Measurements from ENCODE around the gene SDHAF2.
"Not testable (repeated sequence)": the region's sequence is repeated elsewhere in the genome, so short reads cannot be mapped to it uniquely, and the experiment has no call there.

Gene SDHAF2

GRCh38 chr11:61479360-61480058, 49.6 kb downstream of the SDHAF2 start:
- not testable (repeated sequence) for H2AK5ac ChIP-seq (ENCODE audit: low read length); H3K9ac ChIP-seq (ENCODE audit: low read length); H3K23ac ChIP-seq (ENCODE audit: low read length); H3K36me3 ChIP-seq (ENCODE audit: control insufficient read depth, insufficient read depth, low read length); H2BK5ac ChIP-seq (ENCODE audit: low read length); H3K27me3 ChIP-seq (ENCODE audit: insufficient read depth, low read length, poor library complexity); H3K27ac ChIP-seq (ENCODE audit: low read depth, low read length); H3K4me1 ChIP-seq (ENCODE audit: control insufficient read depth, low read depth, low read length); H3K56ac ChIP-seq (ENCODE audit: low read length); H3K4ac ChIP-seq (ENCODE audit: low read depth, low read length); H3K4me2 ChIP-seq (ENCODE audit: low read length); H4K8ac ChIP-seq (ENCODE audit: low read depth, low read length); DNase-seq; H3K79me2 ChIP-seq (ENCODE audit: control insufficient read depth, insufficient read depth, low read length); H2BK120ac ChIP-seq (ENCODE audit: low read depth, low read length); H3K4me3 ChIP-seq (ENCODE audit: low read length); H4K5ac ChIP-seq (ENCODE audit: low read length); H3K18ac ChIP-seq (ENCODE audit: low read length); H3K79me1 ChIP-seq (ENCODE audit: low read length); H2BK15ac ChIP-seq (replicated peaks; ENCODE audit: low read depth)
- no CpG with 5 or more reads among the region's 11 CpGs for WGBS (ENCODE audit: extremely low coverage, insufficient coverage, low lambda C conversion rate)

- Histone ChIP-seq H2BK5ac (ENCODE audit: low read length) (no peak overlapping the region), H3K4me2 (ENCODE audit: low read length) (no peak overlapping the region), H3K4me1 (ENCODE audit: control insufficient read depth, low read depth, low read length) (no peaks in the 10 kb centered on the region), H3K18ac (ENCODE audit: low read length) (no peak overlapping the region), H2BK15ac (replicated peaks; ENCODE audit: low read depth) (no peak overlapping the region), H3K27me3 (ENCODE audit: insufficient read depth, low read length, poor library complexity) (no peaks in the 10 kb centered on the region), H3K23ac (ENCODE audit: low read length) (no peak overlapping the region), H3K4ac (ENCODE audit: low read depth, low read length) (no peak overlapping the region), H2BK120ac (ENCODE audit: low read depth, low read length) (no peak overlapping the region), H3K79me2 (ENCODE audit: control insufficient read depth, insufficient read depth, low read length) (no peaks in the 10 kb centered on the region), H3K27ac (ENCODE audit: low read depth, low read length) (no peak overlapping the region), H4K5ac (ENCODE audit: low read length) (no peak overlapping the region), H3K79me1 (ENCODE audit: low read length) (no peaks in the 10 kb centered on the region), H3K4me3 (ENCODE audit: low read length) (no peak overlapping the region), H3K56ac (ENCODE audit: low read length) (no peak overlapping the region), H4K8ac (ENCODE audit: low read depth, low read length) (no peak overlapping the region), H3K36me3 (ENCODE audit: control insufficient read depth, insufficient read depth, low read length) (no peaks in the 10 kb centered on the region), H3K9ac (ENCODE audit: low read length) (no peak overlapping the region), H2AK5ac (ENCODE audit: low read length) (no peak overlapping the region)
- no CpG with 5 or more reads among the region's 15 CpGs for WGBS (ENCODE audit: extremely low coverage, insufficient coverage, low lambda C conversion rate)
- DNase-seq = no peak
Observed at GRCh38 chr11:61480261-61480993, 50.5 kb downstream of the SDHAF2 start.

GRCh38 chr11:61480994-61481335, 51.0 kb downstream of the SDHAF2 start:
- H3K27me3 ChIP-seq (ENCODE audit: insufficient read depth, low read length, poor library complexity) = no peaks in the 10 kb centered on the region
- H3K36me3 ChIP-seq (ENCODE audit: control insufficient read depth, insufficient read depth, low read length) = no peaks in the 10 kb centered on the region
- H4K5ac ChIP-seq (ENCODE audit: low read length) = no peak overlapping the region
- no peak overlapping the region for H2AK5ac ChIP-seq (ENCODE audit: low read length)
- H2BK120ac ChIP-seq (ENCODE audit: low read depth, low read length) = no peak overlapping the region
- no peak overlapping the region for H3K18ac ChIP-seq (ENCODE audit: low read length)
- no peaks in the 10 kb centered on the region for H3K4me1 ChIP-seq (ENCODE audit: control insufficient read depth, low read depth, low read length)
- H3K4me2 ChIP-seq (ENCODE audit: low read length) = no peak overlapping the region
- H3K23ac ChIP-seq (ENCODE audit: low read length) = no peak overlapping the region
- no peak overlapping the region for H3K4ac ChIP-seq (ENCODE audit: low read depth, low read length)
- H3K9ac ChIP-seq (ENCODE audit: low read length) = no peak overlapping the region
- H3K4me3 ChIP-seq (ENCODE audit: low read length) = no peak overlapping the region
- no CpG with 5 or more reads among the region's 7 CpGs for WGBS (ENCODE audit: extremely low coverage, insufficient coverage, low lambda C conversion rate)
- no peak overlapping the region for H3K56ac ChIP-seq (ENCODE audit: low read length)
- no peak overlapping the region for H4K8ac ChIP-seq (ENCODE audit: low read depth, low read length)
- no peaks in the 10 kb centered on the region for H3K79me2 ChIP-seq (ENCODE audit: control insufficient read depth, insufficient read depth, low read length)
- DNase-seq = peak; percentile 97
- no peak overlapping the region for H2BK15ac ChIP-seq (replicated peaks; ENCODE audit: low read depth)
- H3K79me1 ChIP-seq (ENCODE audit: low read length) = no peaks in the 10 kb centered on the region
- H3K27ac ChIP-seq (ENCODE audit: low read depth, low read length) = no peak overlapping the region
- no peak overlapping the region for H2BK5ac ChIP-seq (ENCODE audit: low read length)

GRCh38 chr11:61481806-61482205, 51.9 kb downstream of the SDHAF2 start:
- Histone ChIP-seq H4K5ac (ENCODE audit: low read length) (no peak overlapping the region), H3K23ac (ENCODE audit: low read length) (no peak overlapping the region), H2BK120ac (ENCODE audit: low read depth, low read length) (no peak overlapping the region), H2AK5ac (ENCODE audit: low read length) (no peak overlapping the region), H4K8ac (ENCODE audit: low read depth, low read length) (no peak overlapping the region), H3K4ac (ENCODE audit: low read depth, low read length) (no peak overlapping the region), H3K79me1 (ENCODE audit: low read length) (no peaks in the 10 kb centered on the region), H3K9ac (ENCODE audit: low read length) (no peak overlapping the region), H3K4me3 (ENCODE audit: low read length) (no peak overlapping the region), H3K4me1 (ENCODE audit: control insufficient read depth, low read depth, low read length) (no peaks in the 10 kb centered on the region), H3K4me2 (ENCODE audit: low read length) (no peak overlapping the region), H2BK5ac (ENCODE audit: low read length) (no peak overlapping the region), H3K27ac (ENCODE audit: low read depth, low read length) (no peak overlapping the region), H3K36me3 (ENCODE audit: control insufficient read depth, insufficient read depth, low read length) (no peaks in the 10 kb centered on the region), H3K18ac (ENCODE audit: low read length) (no peak overlapping the region), H3K27me3 (ENCODE audit: insufficient read depth, low read length, poor library complexity) (no peaks in the 10 kb centered on the region), H3K79me2 (ENCODE audit: control insufficient read depth, insufficient read depth, low read length) (no peaks in the 10 kb centered on the region), H2BK15ac (replicated peaks; ENCODE audit: low read depth) (no peak overlapping the region), H3K56ac (ENCODE audit: low read length) (no peak overlapping the region)
- no CpG with 5 or more reads among the region's 10 CpGs for WGBS (ENCODE audit: extremely low coverage, insufficient coverage, low lambda C conversion rate)
- no peak for DNase-seq

GRCh38 chr11:61482513-61482912, 52.6 kb downstream of the SDHAF2 start:
- H2BK15ac ChIP-seq (replicated peaks; ENCODE audit: low read depth) = no peak overlapping the region
- H3K4ac ChIP-seq (ENCODE audit: low read depth, low read length) = no peak overlapping the region
- no CpG with 5 or more reads among the region's 7 CpGs for WGBS (ENCODE audit: extremely low coverage, insufficient coverage, low lambda C conversion rate)
- no peak overlapping the region for H3K23ac ChIP-seq (ENCODE audit: low read length)
- H2BK120ac ChIP-seq (ENCODE audit: low read depth, low read length) = no peak overlapping the region
- H3K56ac ChIP-seq (ENCODE audit: low read length) = peak overlapping the region; percentile 70
- H3K4me2 ChIP-seq (ENCODE audit: low read length) = no peak overlapping the region
- H2BK5ac ChIP-seq (ENCODE audit: low read length) = no peak overlapping the region
- no peaks in the 10 kb centered on the region for H3K36me3 ChIP-seq (ENCODE audit: control insufficient read depth, insufficient read depth, low read length)
- H2AK5ac ChIP-seq (ENCODE audit: low read length) = no peak overlapping the region
- H3K79me1 ChIP-seq (ENCODE audit: low read length) = no peaks in the 10 kb centered on the region
- no peaks in the 10 kb centered on the region for H3K4me1 ChIP-seq (ENCODE audit: control insufficient read depth, low read depth, low read length)
- peak; percentile 81 for DNase-seq
- H4K8ac ChIP-seq (ENCODE audit: low read depth, low read length) = no peak overlapping the region
- no peak overlapping the region for H3K9ac ChIP-seq (ENCODE audit: low read length)
- H3K4me3 ChIP-seq (ENCODE audit: low read length) = no peak overlapping the region
- H4K5ac ChIP-seq (ENCODE audit: low read length) = no peak overlapping the region
- no peak overlapping the region for H3K27ac ChIP-seq (ENCODE audit: low read depth, low read length)
- H3K27me3 ChIP-seq (ENCODE audit: insufficient read depth, low read length, poor library complexity) = no peaks in the 10 kb centered on the region
- H3K79me2 ChIP-seq (ENCODE audit: control insufficient read depth, insufficient read depth, low read length) = no peaks in the 10 kb centered on the region
- H3K18ac ChIP-seq (ENCODE audit: low read length) = no peak overlapping the region

Data from mesendoderm (in vitro differentiated cells).